HG03439 (cell line): ENCODE measurements around the gene DOC2A.
A peak's percentile ranks its signal among the peaks of the same experiment; 100 is the strongest.
"Not testable (repeated sequence)": the region's sequence is repeated elsewhere in the genome, so short reads cannot be mapped to it uniquely, and the experiment has no call there.

Source experiments
- ATAC-seq: cut with Tn5 transposase; IDR thresholded peaks from one replicate; pipeline ENCODE4 v1.9.1; 2021; ENCODE audit warnings: mild to moderate bottlenecking, moderate library complexity; ENCODE audit not compliant: unreplicated experiment

The DOC2A gene

DNA sequence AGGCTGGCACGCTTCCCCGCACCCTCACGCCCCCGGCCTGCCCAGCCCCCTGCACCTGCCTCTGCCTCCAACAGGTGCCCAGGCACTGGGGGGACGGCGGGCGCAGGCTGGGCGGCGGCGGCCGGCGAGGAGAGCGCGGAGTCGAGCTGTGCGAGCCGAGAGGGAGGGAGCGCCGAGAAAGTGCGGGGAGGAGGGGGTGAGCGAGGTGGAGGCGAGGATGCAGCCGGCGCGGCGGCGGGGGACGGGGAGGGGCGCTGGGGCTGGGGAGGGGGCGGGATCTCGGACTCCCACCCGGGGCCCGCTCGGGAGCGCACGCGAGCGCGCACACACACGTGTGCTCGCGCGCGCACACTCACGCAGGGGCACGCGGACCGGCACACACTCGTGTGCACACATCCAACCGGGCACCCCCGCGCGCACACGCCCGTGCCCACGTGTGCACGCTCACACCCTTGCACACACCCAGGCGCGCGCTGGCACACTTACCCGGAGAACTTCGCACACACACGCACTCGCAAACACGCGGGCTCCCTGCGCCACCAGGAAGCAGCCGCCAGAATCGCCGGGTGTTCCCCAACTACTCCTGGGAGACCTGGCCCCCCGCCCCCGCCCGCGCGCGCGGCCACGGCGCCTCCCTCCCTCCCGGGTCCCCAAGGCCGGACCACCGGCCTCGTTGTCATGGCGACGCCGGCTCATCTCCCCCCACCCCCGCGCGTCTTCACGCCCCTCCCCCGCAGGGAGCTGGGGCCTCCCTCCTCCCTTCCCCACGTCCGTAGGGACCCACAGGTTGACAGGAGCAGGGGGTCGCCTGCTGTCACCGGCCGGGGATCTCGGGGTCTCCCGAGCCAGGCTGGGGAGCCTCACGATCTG, at the start of gene DOC2A:
TSS of gene DOC2A (minus strand) at position 184 of the 870 bp plus-strand sequence. CDS start 805 bp downstream, outside the sequence.
- no peak for ATAC-seq

DNA sequence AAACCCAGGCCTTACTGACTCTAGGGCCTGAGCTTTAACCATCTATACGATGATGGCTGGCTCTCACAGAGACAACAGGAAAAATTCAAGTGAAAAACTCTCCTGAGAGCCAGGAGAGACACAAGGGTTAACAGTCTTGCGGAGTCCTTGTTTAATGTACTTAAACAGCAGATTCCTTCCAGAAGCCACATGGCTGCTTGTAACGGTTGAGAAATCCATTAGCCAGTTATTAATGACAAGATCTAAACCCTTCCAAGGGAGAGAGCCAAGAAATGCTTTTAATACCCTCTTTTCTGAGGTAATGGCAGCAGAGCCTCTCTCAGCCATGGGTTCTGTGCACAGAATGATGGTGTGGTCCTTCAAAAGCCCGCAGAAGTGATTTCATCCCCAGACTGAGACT, 49.5 kb upstream of the DOC2A start:
- ATAC-seq = no peak

- ATAC-seq = no peak
Observed at GRCh38 chr16:30054959-30055553, 44.2 kb upstream of the DOC2A start.

GRCh38 chr16:30054451-30054850, 43.6 kb upstream of the DOC2A start:
- no peak for ATAC-seq

DNA sequence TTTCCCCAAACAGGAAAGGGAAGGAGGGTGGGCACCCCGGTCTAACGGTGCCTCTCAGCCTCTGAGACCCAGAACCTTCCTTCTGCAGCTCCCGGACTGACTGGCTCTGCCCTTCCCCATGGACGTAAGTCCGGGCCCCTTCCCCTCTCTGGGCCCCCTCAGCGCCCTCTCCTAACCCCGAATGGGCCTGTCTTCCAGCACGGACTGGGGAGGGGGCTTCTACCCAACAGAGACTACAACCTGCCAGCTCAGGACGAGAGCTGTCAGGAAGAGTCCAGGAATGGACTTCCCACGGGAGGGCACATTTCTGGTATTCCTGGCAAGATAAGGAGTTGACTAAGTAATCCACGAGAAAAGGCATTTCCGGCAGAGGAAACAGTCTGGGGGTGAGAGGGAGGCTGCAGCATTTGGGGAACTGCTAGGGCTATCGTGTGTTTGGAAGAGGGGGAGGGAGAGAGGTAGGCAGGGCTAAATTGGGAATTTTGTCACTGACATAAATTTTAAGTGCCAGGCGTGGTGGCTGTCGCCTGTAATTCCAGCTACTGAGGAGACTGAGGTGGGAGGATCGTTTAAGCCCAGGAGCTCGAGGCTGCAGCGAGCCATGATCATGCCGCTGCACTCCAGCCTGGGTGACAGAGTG, 42.7 kb upstream of the DOC2A start:
- ATAC-seq = no peak

GRCh38 chr16:30052671-30053372, 42.0 kb upstream of the DOC2A start:
- peak; percentile 68 for ATAC-seq

DNA sequence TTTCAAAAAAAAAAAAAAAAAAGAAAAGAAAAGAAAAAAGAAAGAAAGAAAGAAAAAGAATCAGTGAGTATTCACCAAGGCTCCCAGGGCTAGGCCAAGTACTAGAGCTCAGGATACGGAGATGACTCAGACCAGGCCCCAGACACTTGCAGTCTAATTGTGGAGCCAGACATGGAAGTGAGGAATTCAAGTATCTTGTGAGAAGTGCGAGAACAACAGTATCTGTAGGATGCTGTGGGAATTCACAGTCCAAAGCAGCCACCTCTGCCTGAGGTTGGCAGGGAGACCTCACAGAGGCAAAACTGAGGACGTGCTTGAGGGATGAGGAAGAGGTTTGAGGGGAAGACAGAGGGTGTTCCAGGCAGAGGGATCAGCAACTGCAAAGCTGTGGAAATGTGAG, 40.7 kb upstream of the DOC2A start:
- ATAC-seq = no peak

GRCh38 chr16:30049871-30050270, 39.0 kb upstream of the DOC2A start:
- ATAC-seq = no peak

GRCh38 chr16:30046588-30046987, 35.8 kb upstream of the DOC2A start:
- ATAC-seq = no peak

GRCh38 chr16:30046178-30046577, 35.4 kb upstream of the DOC2A start:
- no peak for ATAC-seq

GRCh38 chr16:30041841-30042240, 31.0 kb upstream of the DOC2A start:
- no peak for ATAC-seq

- ATAC-seq = not testable (repeated sequence)
Observed at GRCh38 chr16:30040690-30041089, 29.9 kb upstream of the DOC2A start.

DNA sequence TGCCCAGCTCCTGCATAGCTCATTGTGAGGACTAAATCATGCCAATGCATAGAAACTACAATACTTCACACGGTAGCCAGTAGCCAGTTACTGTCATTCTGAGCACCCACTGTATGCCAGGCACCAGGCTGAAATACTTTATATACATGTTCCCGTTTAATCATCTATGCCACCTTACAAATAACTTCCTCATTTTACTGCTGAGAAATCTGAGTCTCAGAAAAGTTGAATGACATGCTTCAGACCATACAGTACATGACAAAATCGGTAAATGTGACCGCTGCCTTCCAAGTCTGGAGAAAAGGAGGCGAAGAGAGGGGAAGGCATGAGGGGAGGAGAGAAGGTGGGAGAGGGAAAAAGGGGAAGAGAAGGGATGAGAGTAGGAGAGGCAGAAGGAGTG, 29.4 kb upstream of the DOC2A start:
- no peak for ATAC-seq

GRCh38 chr16:30033270-30033669, 22.4 kb upstream of the DOC2A start:
- no peak for ATAC-seq

DNA sequence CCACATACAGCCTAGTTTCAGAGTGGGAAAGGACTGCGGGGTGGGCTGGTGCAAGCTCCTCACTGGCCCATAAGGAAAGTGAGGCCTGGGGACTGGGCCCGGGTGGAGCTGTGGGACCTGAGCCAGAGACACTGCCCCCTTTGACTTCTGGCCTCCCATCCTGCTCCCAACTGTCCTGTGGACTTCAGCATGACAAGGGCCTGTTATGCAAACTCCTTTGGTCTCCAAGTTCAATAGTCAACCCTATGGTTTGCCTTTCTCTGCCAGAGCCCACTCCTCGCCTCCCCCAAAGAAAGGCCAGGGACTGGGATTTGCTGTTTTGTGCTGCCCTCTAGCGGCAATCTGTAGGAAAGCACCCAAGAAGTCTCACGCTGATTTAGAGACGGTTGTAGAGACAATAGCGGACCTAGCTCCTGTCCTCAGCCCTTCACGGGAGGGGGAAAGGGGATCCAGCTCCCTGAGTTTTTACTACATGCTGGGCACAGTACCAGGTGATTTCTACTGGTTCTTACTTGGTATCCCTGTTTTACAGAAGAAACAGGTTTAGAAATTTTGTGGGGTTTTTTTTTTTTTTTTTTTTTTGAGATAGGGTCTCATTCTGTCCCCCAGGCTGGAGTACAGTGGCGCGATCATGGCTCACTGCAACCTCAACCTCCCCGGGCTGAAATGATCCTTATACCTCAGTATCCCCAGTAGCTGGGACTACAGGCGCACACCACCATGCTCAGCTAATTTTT, 21.4 kb upstream of the DOC2A start:
- no peak for ATAC-seq

DNA sequence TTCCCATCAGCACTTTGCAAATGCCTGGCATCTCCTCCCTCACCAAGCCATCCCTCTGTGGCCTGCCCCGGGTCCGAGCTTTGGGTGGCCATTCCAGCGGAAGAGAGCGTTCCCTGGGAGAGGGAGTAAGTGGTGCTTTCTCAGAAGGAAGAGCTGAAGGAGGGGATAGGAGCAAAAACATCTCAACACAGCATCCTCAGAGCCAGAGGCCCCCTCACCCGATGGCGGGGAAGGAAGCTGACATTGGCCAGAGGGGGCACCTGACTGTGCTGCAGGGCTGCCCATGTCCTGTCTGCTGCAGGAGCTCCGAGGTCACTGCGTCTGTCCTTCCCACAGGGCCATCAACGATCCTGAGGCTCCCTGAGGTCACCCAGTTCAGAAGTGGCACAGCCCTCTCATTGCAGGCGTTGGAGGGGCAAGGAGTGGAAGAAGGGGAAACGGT, 20.7 kb upstream of the DOC2A start:
- no peak for ATAC-seq

- ATAC-seq = no peak
Observed at GRCh38 chr16:30030841-30031413, 20.1 kb upstream of the DOC2A start, which contains the start of gene TLCD3B. Gene TLCD3B, minus strand, starts transcription at chr16:30031271. Its CDS starts 744 bp downstream, at chr16:30030527.

DNA sequence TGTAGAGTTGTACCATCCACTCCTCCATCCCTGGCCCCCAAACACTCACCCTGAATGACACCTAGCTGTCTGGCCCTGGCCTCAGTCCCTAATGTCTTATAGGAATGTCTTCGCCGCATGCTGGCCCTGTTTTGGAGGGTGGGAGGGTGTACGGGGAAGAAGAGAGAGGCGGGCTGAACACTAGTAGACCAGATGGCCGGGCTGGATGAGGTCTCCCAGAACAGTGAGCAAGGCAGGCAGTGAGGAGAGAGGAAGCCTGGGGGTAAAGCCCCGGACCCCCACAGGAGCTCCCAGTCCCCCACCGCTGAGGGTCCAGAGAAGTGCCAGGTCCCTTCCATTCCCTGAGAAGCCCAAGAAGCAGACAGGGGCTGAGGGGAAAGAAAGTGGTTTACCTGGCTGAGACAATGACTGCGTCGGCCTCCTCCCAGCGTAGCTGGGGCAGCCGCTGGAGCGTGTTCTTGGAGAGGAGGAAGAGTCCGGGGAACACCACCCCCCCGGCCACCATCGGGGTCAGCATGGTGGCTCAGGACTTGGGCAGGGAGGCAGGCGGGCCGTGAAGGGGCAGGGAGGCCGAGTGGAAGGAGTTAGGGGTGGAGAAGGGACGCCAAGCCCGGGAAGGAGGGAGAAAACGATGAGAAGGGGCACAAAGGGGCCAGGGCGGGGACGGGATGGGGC, 19.3 kb upstream of the DOC2A start:
- ATAC-seq = no peak

DNA sequence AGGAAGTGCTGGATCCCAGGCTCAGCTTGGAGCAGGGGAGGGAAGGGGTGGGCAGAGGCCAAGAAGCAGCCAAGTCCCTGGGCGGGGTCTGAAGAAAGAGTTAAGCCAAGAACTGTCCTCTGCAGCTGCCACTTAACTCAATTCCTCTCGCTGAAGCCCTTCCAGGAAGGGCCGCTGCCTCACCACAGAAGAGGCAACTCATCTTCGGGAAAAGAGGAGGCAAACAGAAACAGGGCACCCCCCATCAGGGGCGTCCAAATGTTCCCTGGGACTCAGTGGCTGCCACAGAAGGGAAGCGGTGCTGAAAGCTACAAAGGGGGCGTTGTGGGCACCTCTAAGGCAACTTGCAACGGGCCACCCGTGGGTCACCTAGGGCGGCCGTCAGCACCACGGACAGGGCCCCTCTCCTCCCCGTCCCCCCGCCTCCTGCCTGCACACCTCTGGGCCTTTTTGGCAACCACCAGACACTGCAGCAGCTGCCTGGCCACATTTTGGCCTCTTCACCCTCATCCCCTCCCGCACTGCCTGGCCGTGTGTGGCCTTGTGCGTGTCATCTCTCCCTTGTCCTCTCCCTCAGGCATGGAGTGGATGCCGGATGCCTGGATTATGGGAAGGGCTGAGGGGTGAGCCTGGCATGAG, 17.7 kb upstream of the DOC2A start:
- no peak for ATAC-seq
